Testis (tissue), 3 donors: ENCODE measurements around the gene KLHDC8A. TPM values are rescaled to one million over a fixed set of nuclear protein-coding genes. Genes with fewer than 3 reads are reported as not detected.

Source experiments
- DNase-seq: peaks from one replicate; pipeline ENCODE4 v3.0.0-alpha.2; 2019
- H3K27ac ChIP-seq, 2 donors: fragments of 200-600 bp; sonication (generic); one replicate each; pipeline ENCODE4 v1.5.1; 2019
- H3K27me3 ChIP-seq: fragments of 200-600 bp; sonication (generic); one replicate; pipeline ENCODE4 v1.5.1; 2019
- H3K36me3 ChIP-seq: fragments of 200-600 bp; sonication (generic); one replicate; pipeline ENCODE4 v1.5.1; 2017; ENCODE audit warnings: low read depth; ENCODE audit errors: missing control alignments
- H3K4me1 ChIP-seq: fragments of 200-600 bp; sonication (generic); one replicate; pipeline ENCODE4 v1.5.1; 2019
- H3K4me3 ChIP-seq, 2 donors: fragments of 200-600 bp; sonication (generic); one replicate each; pipeline ENCODE4 v1.5.1; 2017 to 2019
- H3K9me3 ChIP-seq: fragments of 200-600 bp; sonication (generic); one replicate; pipeline ENCODE4 v1.5.1; 2017
- CTCF ChIP-seq, 3 experiments: fragments of 450-650 bp in 2 of 3; fragments of 200-600 bp in 1 of 3; sonication (generic) in 1 of 3; IDR thresholded peaks; one replicate each; pipeline ENCODE4 v1.5.1; 2016 to 2019; ENCODE audit warnings: antibody characterized with exemption in 3 of 3, mild to moderate bottlenecking in 2 of 3, moderate library complexity in 1 of 3
- POLR2A ChIP-seq: fragments of 450-650 bp; IDR thresholded peaks from one replicate; pipeline ENCODE4 v1.6.1; 2017; ENCODE audit warnings: antibody characterized with exemption, mild to moderate bottlenecking, moderate library complexity
- WGBS, 2 donors: methylation state at CpG; one replicate each; pipeline ENCODE4 v1.1.5; 2018; 5-methylcytosine and 5-hydroxymethylcytosine counted together
- intact Hi-C: fragments of 100-400 bp; cut with DNase I; formaldehyde crosslinking; loops from one replicate; pipeline ENCODE4 v1.15.1; 2023; ENCODE audit warnings: low total_unique reads
- polyA plus RNA-seq: library from polyadenylated mRNA; stranded (reverse); fragments of 350-450 nt; fragmentation: Illumina TruSeq; extraction: RNeasy Lipid Tissue Mini Kit (QIAGEN cat#74804); gene quantifications from one replicate; pipeline ENCODE4 v1.2.3, GENCODE V29; 2014; ENCODE audit warnings: low read depth, low replicate concordance; ENCODE audit not compliant: insufficient read depth
- total RNA-seq, 2 donors: library from RNA; depleted of rRNA; stranded (reverse); fragments of >200 nt; gene quantifications; one replicate each; pipeline ENCODE4 v1.2.3, GENCODE V29; 2016

The KLHDC8A gene
- total and polyA plus RNA-seq, 3 donors from 2014 or later, result 10.5 to 12.9 (median 11.7) TPM

GRCh38 chr1:205319081-205320018, 37.4 kb downstream of the KLHDC8A start:
- Histone ChIP-seq H3K27ac (no peak overlapping the region), H3K27me3 (no peaks in the 10 kb centered on the region), H3K4me3 (peak overlapping the region in 1 of 2 donors; percentile 73), H3K4me1 (peaks cover 30% of the 10 kb centered on the region), H3K9me3 (no peaks in the 10 kb centered on the region), H3K36me3 (no peaks in the 10 kb centered on the region)
- intact Hi-C loops, result no loop called here
- peak; percentile 66 for DNase-seq
- WGBS, 2 donors, result 51 to 55% methylated on average over 6 of the region's 6 CpGs
- TF ChIP-seq POLR2A, result no peak
- TF ChIP-seq CTCF (IDR thresholded peaks at IDR 0.05), result no peak

GRCh38 chr1:205318231-205318991, 38.3 kb downstream of the KLHDC8A start:
- no peak for DNase-seq
- H3K4me1 ChIP-seq, result peaks cover 40% of the 10 kb centered on the region
- WGBS, 2 donors, result 82 to 88% methylated on average over 6 of the region's 6 CpGs
- no peak overlapping the region for H3K4me3 ChIP-seq
- no peaks in the 10 kb centered on the region for H3K27me3 ChIP-seq
- no peaks in the 10 kb centered on the region for H3K36me3 ChIP-seq
- H3K9me3 ChIP-seq, result no peaks in the 10 kb centered on the region
- no peak for TF ChIP-seq POLR2A
- no peak for TF ChIP-seq CTCF (IDR thresholded peaks at IDR 0.05)
- intact Hi-C loops, result no loop called here
- H3K27ac ChIP-seq, result no peak overlapping the region

GRCh38 chr1:205317311-205317917, 39.3 kb downstream of the KLHDC8A start:
- H3K36me3 ChIP-seq, result no peaks in the 10 kb centered on the region
- H3K4me3 ChIP-seq, result no peak overlapping the region
- H3K27ac ChIP-seq, result no peak overlapping the region
- H3K4me1 ChIP-seq, result peaks cover 43% of the 10 kb centered on the region
- TF ChIP-seq CTCF (IDR thresholded peaks at IDR 0.05) (no peak), POLR2A (no peak)
- DNase-seq, result peak; percentile 89
- intact Hi-C loops, result no loop called here
- WGBS, 2 donors, result 18 to 25% methylated on average over 4 to 7 of the region's 7 CpGs
- H3K27me3 ChIP-seq, result no peaks in the 10 kb centered on the region
- H3K9me3 ChIP-seq, result no peaks in the 10 kb centered on the region

GRCh38 chr1:205316161-205316566, 40.6 kb downstream of the KLHDC8A start:
- peaks cover 40% of the 10 kb centered on the region for H3K4me1 ChIP-seq
- intact Hi-C loops, result no loop called here
- TF ChIP-seq POLR2A, result no peak
- no peak for TF ChIP-seq CTCF (IDR thresholded peaks at IDR 0.05)
- no peak overlapping the region for H3K4me3 ChIP-seq
- no peak overlapping the region for H3K27ac ChIP-seq
- 45 to 52% methylated on average over 2 of the region's 2 CpGs for WGBS, 2 donors
- no peaks in the 10 kb centered on the region for H3K27me3 ChIP-seq
- no peaks in the 10 kb centered on the region for H3K36me3 ChIP-seq
- no peak for DNase-seq
- H3K9me3 ChIP-seq, result no peaks in the 10 kb centered on the region
